HepG2 (cell line): ENCODE data around the gene CAPS. TPM values are rescaled to one million over a fixed set of nuclear protein-coding genes. Genes with fewer than 3 reads are reported as not detected.

Experiments used
- DMTF1 ChIP-seq: sonication (generic); formaldehyde crosslinking; IDR thresholded peaks from 2 replicates; pipeline ENCODE4 v1.4.0; 2020; ENCODE audit warnings: mild to moderate bottlenecking, missing genetic modification reagents
- ELF4 ChIP-seq: sonication (generic); formaldehyde crosslinking; IDR thresholded peaks from 2 replicates; pipeline ENCODE4 v1.5.0; 2020; ENCODE audit warnings: missing genetic modification reagents, mild to moderate bottlenecking, moderate library complexity, borderline replicate concordance
- FLYWCH1 ChIP-seq: sonication (generic); formaldehyde crosslinking; IDR thresholded peaks from 2 replicates; pipeline ENCODE4 v1.8.1; 2023; ENCODE audit warnings: mild to moderate bottlenecking, missing genetic modification reagents
- GTF3A ChIP-seq: sonication (generic); formaldehyde crosslinking; conservative IDR thresholded peaks from 2 replicates; pipeline ENCODE4 v1.4.0; 2020; ENCODE audit warnings: mild to moderate bottlenecking, missing genetic modification reagents
- HDAC2 ChIP-seq: sonication (generic); formaldehyde crosslinking; IDR thresholded peaks from 2 replicates; pipeline ENCODE4 v1.4.0; 2020; ENCODE audit warnings: missing genetic modification reagents
- KLF12 ChIP-seq: sonication (generic); formaldehyde crosslinking; IDR thresholded peaks from 2 replicates; pipeline ENCODE4 v1.4.0; 2020; ENCODE audit warnings: missing genetic modification reagents, borderline replicate concordance
- POGK ChIP-seq: sonication (generic); formaldehyde crosslinking; conservative IDR thresholded peaks from 2 replicates; pipeline ENCODE4 v1.8.0; 2022; ENCODE audit warnings: mild to moderate bottlenecking, moderate library complexity, missing genetic modification reagents
- RFXAP ChIP-seq: sonication (generic); formaldehyde crosslinking; IDR thresholded peaks from 2 replicates; pipeline ENCODE4 v1.4.0; 2020; ENCODE audit warnings: missing genetic modification reagents, borderline replicate concordance
- SSRP1 ChIP-seq: IDR thresholded peaks from 2 replicates; pipeline ENCODE4 v1.6.1; 2016; ENCODE audit warnings: control low read depth
- ZBED4 ChIP-seq: sonication (generic); formaldehyde crosslinking; IDR thresholded peaks from 2 replicates; pipeline ENCODE4 v1.4.0; 2020; ENCODE audit warnings: missing genetic modification reagents, borderline replicate concordance
- ZBTB1 ChIP-seq: sonication (generic); formaldehyde crosslinking; IDR thresholded peaks from 2 replicates; pipeline ENCODE4 v1.4.0; 2020; ENCODE audit warnings: missing genetic modification reagents, borderline replicate concordance
- ZFP41 ChIP-seq: sonication (generic); formaldehyde crosslinking; IDR thresholded peaks from 2 replicates; pipeline ENCODE4 v1.4.0; 2020; ENCODE audit warnings: mild to moderate bottlenecking, missing genetic modification reagents, borderline replicate concordance
- ZNF253 ChIP-seq: sonication (generic); formaldehyde crosslinking; IDR thresholded peaks from 2 replicates; pipeline ENCODE4 v1.8.0; 2022; ENCODE audit warnings: mild to moderate bottlenecking, missing genetic modification reagents, borderline replicate concordance
- ZNF552 ChIP-seq: sonication (generic); formaldehyde crosslinking; IDR thresholded peaks from 2 replicates; pipeline ENCODE4 v1.9.0; 2022; ENCODE audit warnings: missing genetic modification reagents, mild to moderate bottlenecking, borderline replicate concordance
- ZNF619 ChIP-seq: sonication (generic); formaldehyde crosslinking; IDR thresholded peaks from 2 replicates; pipeline ENCODE4 v1.4.0; 2020; ENCODE audit warnings: mild to moderate bottlenecking, missing genetic modification reagents
- ZNF713 ChIP-seq: sonication (generic); formaldehyde crosslinking; IDR thresholded peaks from 2 replicates; pipeline ENCODE4 v1.4.0; 2020; ENCODE audit warnings: mild to moderate bottlenecking, missing genetic modification reagents
- ZNF761 ChIP-seq: sonication (generic); formaldehyde crosslinking; conservative IDR thresholded peaks from 2 replicates; pipeline ENCODE4 v1.4.0; 2020; ENCODE audit warnings: mild to moderate bottlenecking, missing genetic modification reagents
- polyA plus RNA-seq, 8 experiments: library from polyadenylated mRNA; depleted of rRNA in 3 of 8; stranded (reverse) in 7 of 8; unstranded in 1 of 8; fragments of >200 nt; fragmentation: Illumina TruSeq in 4 of 8; extraction: Trizol in 4 of 8; gene quantifications; 2 replicates each; pipeline versions ENCODE4 v1.2.1 to v1.2.3, GENCODE V29; 2011 to 2016; ENCODE audit warnings: low read depth in 4 of 8, missing spikeins in 1 of 8, mixed read lengths in 1 of 8; ENCODE audit not compliant: insufficient read depth in 1 of 8
- total RNA-seq, 5 experiments: library from RNA; depleted of rRNA; stranded (reverse); fragments of >200 nt; fragmentation: Illumina TruSeq; extraction: Trizol; gene quantifications; 2 replicates each; pipeline ENCODE4 v1.2.3, GENCODE V29; 2016; ENCODE audit warnings: low read depth in 1 of 5

Gene CAPS
- total and polyA plus RNA-seq, 2 of the 13 experiments (the other 11 are each of a cell fraction or from before 2014, with no cell fraction given), result 3.1 TPM

- TF ChIP-seq ZBED4 (CRISPR knock-in tag) (peak; percentile 43; the same call in 1 of the 2 replicates), SSRP1 (CRISPR knock-in tag) (peak; percentile 71), ZBTB1 (CRISPR knock-in tag) (no peak; the same call in 1 of the 2 replicates), HDAC2 (CRISPR knock-in tag) (peak; percentile 97), ZNF619 (CRISPR knock-in tag) (peak; percentile 94; the same call in 1 of the 2 replicates), RFXAP (CRISPR knock-in tag) (peak; percentile 89), ZNF713 (CRISPR knock-in tag) (peak; percentile 94), ZFP41 (peak; percentile 58; the same call in 1 of the 2 replicates), ZNF761 (CRISPR knock-in tag) (peak; percentile 60; the same call in 1 of the 2 replicates), ZNF552 (CRISPR knock-in tag) (no peak; the same call in 1 of the 2 replicates), ELF4 (CRISPR knock-in tag) (peak; percentile 16; the same call in 1 of the 2 replicates), DMTF1 (no peak), FLYWCH1 (CRISPR knock-in tag) (no peak), POGK (CRISPR knock-in tag) (peak; percentile 51; the same call in 1 of the 2 replicates), GTF3A (no peak), KLF12 (CRISPR knock-in tag) (peak; percentile 82; the same call in 1 of the 2 replicates), ZNF253 (CRISPR knock-in tag) (no peak)
Observed at GRCh38 chr19:5961969-5962945, 48.2 kb downstream of the CAPS start (continued).
